Upper lobe of left lung (tissue), 4 donors: ENCODE data around the gene MSI2.

Experiments used
- POLR2A ChIP-seq, 4 donors: fragments of 450-650 bp; IDR thresholded peaks; one replicate each; pipeline ENCODE4 v1.5.1; 2016 to 2017; ENCODE audit warnings: antibody characterized with exemption in 4 of 4, mild to moderate bottlenecking in 2 of 4
- TF ChIP-seq, protein P1 (sequence below), 6 experiments: fragments of 450-650 bp in 4 of 6; fragments of 200-600 bp in 2 of 6; sonication (generic) in 2 of 6; IDR thresholded peaks; one replicate each; pipeline ENCODE4 v1.5.1; 2016 to 2019; ENCODE audit warnings: antibody characterized with exemption in 6 of 6

GRCh38 chr17:57467801-57468200 is 211.5 kb downstream of the MSI2 start:
- TF ChIP-seq, protein P1, sequence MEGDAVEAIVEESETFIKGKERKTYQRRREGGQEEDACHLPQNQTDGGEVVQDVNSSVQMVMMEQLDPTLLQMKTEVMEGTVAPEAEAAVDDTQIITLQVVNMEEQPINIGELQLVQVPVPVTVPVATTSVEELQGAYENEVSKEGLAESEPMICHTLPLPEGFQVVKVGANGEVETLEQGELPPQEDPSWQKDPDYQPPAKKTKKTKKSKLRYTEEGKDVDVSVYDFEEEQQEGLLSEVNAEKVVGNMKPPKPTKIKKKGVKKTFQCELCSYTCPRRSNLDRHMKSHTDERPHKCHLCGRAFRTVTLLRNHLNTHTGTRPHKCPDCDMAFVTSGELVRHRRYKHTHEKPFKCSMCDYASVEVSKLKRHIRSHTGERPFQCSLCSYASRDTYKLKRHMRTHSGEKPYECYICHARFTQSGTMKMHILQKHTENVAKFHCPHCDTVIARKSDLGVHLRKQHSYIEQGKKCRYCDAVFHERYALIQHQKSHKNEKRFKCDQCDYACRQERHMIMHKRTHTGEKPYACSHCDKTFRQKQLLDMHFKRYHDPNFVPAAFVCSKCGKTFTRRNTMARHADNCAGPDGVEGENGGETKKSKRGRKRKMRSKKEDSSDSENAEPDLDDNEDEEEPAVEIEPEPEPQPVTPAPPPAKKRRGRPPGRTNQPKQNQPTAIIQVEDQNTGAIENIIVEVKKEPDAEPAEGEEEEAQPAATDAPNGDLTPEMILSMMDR (IDR thresholded peaks at IDR 0.05), result no peak
- no peak for TF ChIP-seq POLR2A (IDR thresholded peaks at IDR 0.05)
